ENCODE measurements around the gene CISTR.

The CISTR gene

DNA sequence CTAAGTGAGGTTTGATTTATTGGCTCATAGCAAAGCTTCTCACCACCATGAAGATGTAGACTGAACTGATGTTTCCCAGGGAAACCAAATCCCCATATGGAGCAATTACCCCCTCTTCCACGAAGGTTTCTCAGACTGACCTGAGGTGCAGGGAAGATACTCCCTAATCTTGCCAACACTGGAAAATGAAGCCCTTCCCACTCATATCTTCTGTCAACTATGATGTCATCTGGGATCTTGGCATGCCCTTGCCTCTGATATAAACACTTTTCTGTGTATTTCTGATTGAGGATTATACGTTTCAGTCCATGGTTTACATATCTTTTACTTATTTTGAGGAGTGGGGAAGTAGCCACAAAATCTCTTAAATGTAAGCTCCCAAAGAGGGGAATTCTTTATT, 14.1 kb upstream of the CISTR start:
- H3K27ac ChIP-seq (ENCODE audit: extremely low read depth, low read depth, low read length) = no peak overlapping the region
- H3K36me3 ChIP-seq (ENCODE audit: control insufficient read depth in 2 of 2, insufficient read depth in 1 of 2, low read length in 2 of 2) = no peaks in the 10 kb centered on the region
- H3K4me1 ChIP-seq (ENCODE audit: control insufficient read depth, insufficient read depth, low read length) = peaks cover 3% of the 10 kb centered on the region
- ChIA-PET CTCF (interaction anchor here (0.6 to 3.0 kb wide), 9 partner anchors 9 to 449 kb away, joined by 3 to 26 read pairs (median 5); partner anchors contain the start of genes HOTAIR and HOXC10), POLR2A (interaction anchor here (0.7 kb wide), 1 partner anchor 118 kb away, joined by 3 read pairs; no protein-coding TSS in a partner anchor)
- H3K4me3 ChIP-seq (ENCODE audit: low read depth, low read length) = no peak overlapping the region
- H3K9me3 ChIP-seq (ENCODE audit: control insufficient read depth, insufficient read depth, low read depth, low read length) = no peaks in the 10 kb centered on the region
- no peak for TF ChIP-seq ZNF610 (tag by site-specific recombination; IDR thresholded peaks at IDR 0.05; ENCODE audit: borderline replicate concordance)
- no peak for TF ChIP-seq ZNF239 (tag by site-specific recombination; IDR thresholded peaks at IDR 0.05)
- no peak for TF ChIP-seq ZNF184 (tag by site-specific recombination; IDR thresholded peaks at IDR 0.05)
- TF ChIP-seq KLF17 (tag by site-specific recombination; IDR thresholded peaks at IDR 0.05) = no peak
- no peak for TF ChIP-seq SP3 (tag by site-specific recombination; IDR thresholded peaks at IDR 0.05)
- no peak for TF ChIP-seq SP2 (tag by site-specific recombination; IDR thresholded peaks at IDR 0.05)
- TF ChIP-seq ZNF629 (tag by site-specific recombination; IDR thresholded peaks at IDR 0.05) = peak; percentile 82
- TF ChIP-seq ZNF311 (tag by site-specific recombination; IDR thresholded peaks at IDR 0.05; ENCODE audit: borderline replicate concordance) = no peak
- TF ChIP-seq ZFHX2 (tag by site-specific recombination; conservative IDR thresholded peaks at IDR 0.05) = peak; percentile 43
- TF ChIP-seq ZBTB48 (tag by site-specific recombination; IDR thresholded peaks at IDR 0.05) = peak; percentile 65; the same call in 1 of the 2 replicates
- TF ChIP-seq ZFP3 (tag by site-specific recombination; IDR thresholded peaks at IDR 0.05; ENCODE audit: low read depth) = no peak
- peak; percentile 71; the same call in 1 of the 2 replicates for TF ChIP-seq ZBTB21 (tag by site-specific recombination; IDR thresholded peaks at IDR 0.05)
- no peak for TF ChIP-seq ZNF10 (tag by site-specific recombination; IDR thresholded peaks at IDR 0.05)
- TF ChIP-seq ZNF175 (tag by site-specific recombination; IDR thresholded peaks at IDR 0.05) = no peak
- TF ChIP-seq, protein P1, sequence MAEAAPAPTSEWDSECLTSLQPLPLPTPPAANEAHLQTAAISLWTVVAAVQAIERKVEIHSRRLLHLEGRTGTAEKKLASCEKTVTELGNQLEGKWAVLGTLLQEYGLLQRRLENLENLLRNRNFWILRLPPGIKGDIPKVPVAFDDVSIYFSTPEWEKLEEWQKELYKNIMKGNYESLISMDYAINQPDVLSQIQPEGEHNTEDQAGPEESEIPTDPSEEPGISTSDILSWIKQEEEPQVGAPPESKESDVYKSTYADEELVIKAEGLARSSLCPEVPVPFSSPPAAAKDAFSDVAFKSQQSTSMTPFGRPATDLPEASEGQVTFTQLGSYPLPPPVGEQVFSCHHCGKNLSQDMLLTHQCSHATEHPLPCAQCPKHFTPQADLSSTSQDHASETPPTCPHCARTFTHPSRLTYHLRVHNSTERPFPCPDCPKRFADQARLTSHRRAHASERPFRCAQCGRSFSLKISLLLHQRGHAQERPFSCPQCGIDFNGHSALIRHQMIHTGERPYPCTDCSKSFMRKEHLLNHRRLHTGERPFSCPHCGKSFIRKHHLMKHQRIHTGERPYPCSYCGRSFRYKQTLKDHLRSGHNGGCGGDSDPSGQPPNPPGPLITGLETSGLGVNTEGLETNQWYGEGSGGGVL (tag by site-specific recombination; IDR thresholded peaks at IDR 0.05) = peak; percentile 74
- TF ChIP-seq ZNF426 (tag by site-specific recombination; IDR thresholded peaks at IDR 0.05) = no peak
- TF ChIP-seq ZNF791 (tag by site-specific recombination; IDR thresholded peaks at IDR 0.05) = no peak
- 0 out of 2 replicates have a peak, but pooled peaks have one; percentile 15 for TF ChIP-seq EGR2 (tag by site-specific recombination; IDR thresholded peaks at IDR 0.05; ENCODE audit: low read depth)
- no peak for TF ChIP-seq ZNF785 (tag by site-specific recombination; IDR thresholded peaks at IDR 0.05)
- TF ChIP-seq RBAK (tag by site-specific recombination; IDR thresholded peaks at IDR 0.05) = no peak
- TF ChIP-seq ZNF521 (tag by site-specific recombination; IDR thresholded peaks at IDR 0.05) = no peak
- TF ChIP-seq ZNF416 (tag by site-specific recombination; IDR thresholded peaks at IDR 0.05) = no peak
- no peak for TF ChIP-seq YY1 (tag by site-specific recombination; IDR thresholded peaks at IDR 0.05)
- no peak for TF ChIP-seq ZNF549 (tag by site-specific recombination; IDR thresholded peaks at IDR 0.05)
- TF ChIP-seq PRDM1 (tag by site-specific recombination; IDR thresholded peaks at IDR 0.05) = no peak
- TF ChIP-seq WT1 (tag by site-specific recombination; IDR thresholded peaks at IDR 0.05) = 0 out of 2 replicates have a peak, but pooled peaks have one; percentile 28
- no peak for TF ChIP-seq ZNF202 (tag by site-specific recombination; IDR thresholded peaks at IDR 0.05; ENCODE audit: borderline replicate concordance)
- no peak for TF ChIP-seq ZNF48 (tag by site-specific recombination; IDR thresholded peaks at IDR 0.05)
- no peak for TF ChIP-seq ZNF600 (tag by site-specific recombination; IDR thresholded peaks at IDR 0.05)
- TF ChIP-seq ZNF555 (tag by site-specific recombination; conservative IDR thresholded peaks at IDR 0.05) = no peak
- peak; percentile 89 for TF ChIP-seq ATF2 (tag by site-specific recombination; IDR thresholded peaks at IDR 0.05; ENCODE audit: low read depth)
- TF ChIP-seq ZNF138 (tag by site-specific recombination; IDR thresholded peaks at IDR 0.05; ENCODE audit: borderline replicate concordance) = no peak
- no peak for TF ChIP-seq HOXC10 (CRISPR knock-in tag; IDR thresholded peaks at IDR 0.05)
- no peak for TF ChIP-seq ZNF654 (tag by site-specific recombination; IDR thresholded peaks at IDR 0.05; ENCODE audit: low read depth)
- no peak for TF ChIP-seq ZNF621 (tag by site-specific recombination; IDR thresholded peaks at IDR 0.05)

All from HEK293 (cell line).